Right cardiac atrium (tissue), 5 donors: ENCODE results near the gene AMN1. TPM values are rescaled to one million over a fixed set of nuclear protein-coding genes. Genes with fewer than 3 reads are reported as not detected.
A peak's percentile ranks its signal among the peaks of the same experiment; 100 is the strongest.
"Not testable (repeated sequence)": the region's sequence is repeated elsewhere in the genome, so short reads cannot be mapped to it uniquely, and the experiment has no call there.

ENCODE experiments used
- ATAC-seq, 2 donors: fragments of 200-7000 bp; cut with Tn5 transposase; one replicate each; pipeline versions ENCODE4 v1.8.0 to v1.9.1; 2020; ENCODE audit warnings: moderate library complexity in 2 of 2, mild to moderate bottlenecking in 1 of 2
- DNase-seq, 3 donors: peaks; one replicate each; pipeline ENCODE4 v3.0.0-alpha.2; 2020
- H3K27ac ChIP-seq: one replicate; pipeline ENCODE4 v1.5.1; 2013; ENCODE audit warnings: mild to moderate bottlenecking, low read length, control low read depth, moderate library complexity
- H3K27me3 ChIP-seq: one replicate; pipeline ENCODE4 v1.6.1; 2013; ENCODE audit not compliant: control insufficient read depth, insufficient read depth
- H3K4me1 ChIP-seq: one replicate; pipeline ENCODE4 v1.6.1; 2013; ENCODE audit warnings: low read length; ENCODE audit not compliant: control insufficient read depth, insufficient read depth
- H3K4me3 ChIP-seq: one replicate; pipeline ENCODE4 v1.5.1; 2013; ENCODE audit warnings: low read length, control low read depth
- H3K9me3 ChIP-seq: one replicate; pipeline ENCODE4 v1.6.1; 2013; ENCODE audit warnings: low read length; ENCODE audit not compliant: control insufficient read depth
- WGBS: extraction: QIAGEN DNeasy Blood & Tissue Kit; methylation state at CpG from one replicate; pipeline ENCODE4 v1.1.7; 2013; 5-methylcytosine and 5-hydroxymethylcytosine counted together
- intact Hi-C, 4 donors: fragments of 100-400 bp; cut with DNase I; formaldehyde crosslinking; loops; one replicate each; pipeline versions ENCODE4 v1.11.0 to v1.14.0; 2022 to 2023
- polyA plus RNA-seq: library from polyadenylated mRNA; stranded (reverse); fragments of 200-250 nt; gene quantifications from one replicate; pipeline ENCODE4 v1.2.3, GENCODE V29; 2013
- total RNA-seq, 4 donors: library from RNA; stranded (reverse); fragmentation: NEBNext Ultra II Directional; extraction: Animal tissue kit (Norgen Biotek cat#: 25700); gene quantifications; one replicate each; pipeline ENCODE4 v1.2.1, GENCODE V29; 2021
- donor health status: healthy with polysubstance abuse.
- donor health status: DM: no; HTN: yes; CAD: no.
- donor health status: DM: no; HTN: no; CAD: no.
- donor health status: DM: no; HTN: yes; CAD: no; lungs with severe emphysema.
- donor health status: DM: yes; HTN: yes; CAD: no.

AMN1 gene
- total and polyA plus RNA-seq, 5 donors: 9.6 to 13.9 (median 11.0) TPM

GRCh38 chr12:31752450-31752849, 23.6 kb upstream of the AMN1 start:
- intact Hi-C loops: no loop called here
- peak in 1 of 2 donors; percentile 11 for ATAC-seq
- no peaks in the 10 kb centered on the region for H3K9me3 ChIP-seq
- DNase-seq: no peak
- H3K27me3 ChIP-seq: no peaks in the 10 kb centered on the region
- 77% methylated on average over 4 of the region's 4 CpGs for WGBS
- peaks cover 3% of the 10 kb centered on the region for H3K4me1 ChIP-seq
- H3K27ac ChIP-seq: no peak overlapping the region
- no peak overlapping the region for H3K4me3 ChIP-seq

- Histone ChIP-seq H3K9me3 (no peaks in the 10 kb centered on the region), H3K27ac (no peak overlapping the region), H3K4me3 (no peak overlapping the region), H3K27me3 (no peaks in the 10 kb centered on the region), H3K4me1 (peaks cover 3% of the 10 kb centered on the region)
- WGBS: 29% methylated on average over 2 of the region's 2 CpGs
- intact Hi-C loops: no loop called here
- ATAC-seq (no peak), DNase-seq (no peak)
These were observed 22.3 kb upstream of the AMN1 start for GRCh38 chr12:31751085-31751484.

- ATAC-seq (no peak), DNase-seq (no peak)
- H3K4me1 ChIP-seq: peaks cover 3% of the 10 kb centered on the region
- no peaks in the 10 kb centered on the region for H3K9me3 ChIP-seq
- WGBS: 28% methylated on average over 2 of the region's 2 CpGs
- H3K4me3 ChIP-seq: no peak overlapping the region
- H3K27me3 ChIP-seq: no peaks in the 10 kb centered on the region
- intact Hi-C loops: no loop called here
- H3K27ac ChIP-seq: no peak overlapping the region
These were observed 21.9 kb upstream of the AMN1 start for GRCh38 chr12:31750747-31751039.

GRCh38 chr12:31749024-31749704, 20.3 kb upstream of the AMN1 start:
- intact Hi-C loops: no loop called here
- no peak overlapping the region for H3K27ac ChIP-seq
- WGBS: 49% methylated on average over 5 of the region's 5 CpGs
- DNase-seq (no peak), ATAC-seq (peak; percentile 81 to 91)
- H3K9me3 ChIP-seq: no peaks in the 10 kb centered on the region
- H3K4me3 ChIP-seq: no peak overlapping the region
- peaks cover 3% of the 10 kb centered on the region for H3K4me1 ChIP-seq
- no peaks in the 10 kb centered on the region for H3K27me3 ChIP-seq

- DNase-seq (no peak), ATAC-seq (no peak)
- Histone ChIP-seq H3K27ac (no peak overlapping the region), H3K4me3 (no peak overlapping the region), H3K4me1 (no peaks in the 10 kb centered on the region), H3K27me3 (no peaks in the 10 kb centered on the region), H3K9me3 (no peaks in the 10 kb centered on the region)
- intact Hi-C loops: no loop called here
- WGBS: 86% methylated on average over 2 of the region's 2 CpGs
These were observed 16.4 kb upstream of the AMN1 start for GRCh38 chr12:31745242-31745641.

- H3K4me3 ChIP-seq, H3K27ac ChIP-seq, H3K27me3 ChIP-seq, ATAC-seq, DNase-seq, intact Hi-C loops, H3K4me1 ChIP-seq, H3K9me3 ChIP-seq: not testable (repeated sequence)
- WGBS: 91% methylated on average over 4 of the region's 4 CpGs
These were observed 15.5 kb upstream of the AMN1 start for GRCh38 chr12:31744363-31744762.

GRCh38 chr12:31742891-31743290, 14.1 kb upstream of the AMN1 start:
- no peaks in the 10 kb centered on the region for H3K4me1 ChIP-seq

GRCh38 chr12:31740628-31741027, 11.8 kb upstream of the AMN1 start:
- Histone ChIP-seq H3K9me3 (no peaks in the 10 kb centered on the region), H3K4me3 (no peak overlapping the region), H3K27me3 (no peaks in the 10 kb centered on the region), H3K27ac (no peak overlapping the region), H3K4me1 (no peaks in the 10 kb centered on the region)
- ATAC-seq: no peak
- intact Hi-C loops: no loop called here
- no peak for DNase-seq
- WGBS: 57% methylated on average over 3 of the region's 3 CpGs

More at GRCh38 chr12:31742891-31743290, 14.1 kb upstream of the AMN1 start:
- no peaks in the 10 kb centered on the region for H3K9me3 ChIP-seq
- 20% methylated on average over 1 of the region's 1 CpG for WGBS
- no peak overlapping the region for H3K27ac ChIP-seq
- ATAC-seq: no peak
- H3K27me3 ChIP-seq: no peaks in the 10 kb centered on the region
- intact Hi-C loops: no loop called here
- no peak for DNase-seq
- no peak overlapping the region for H3K4me3 ChIP-seq

- Histone ChIP-seq H3K4me1 (peaks cover 4% of the 10 kb centered on the region), H3K9me3 (no peaks in the 10 kb centered on the region), H3K4me3 (no peak overlapping the region), H3K27me3 (no peaks in the 10 kb centered on the region), H3K27ac (no peak overlapping the region)
- WGBS: 59% methylated on average over 2 of the region's 2 CpGs
- no peak for ATAC-seq
- intact Hi-C loops: no loop called here
- no peak for DNase-seq
These were observed 8.9 kb upstream of the AMN1 start for GRCh38 chr12:31737763-31738162.

GRCh38 chr12:31737345-31737744, 8.5 kb upstream of the AMN1 start:
- WGBS: 73% methylated on average over 4 of the region's 4 CpGs
- no peak for DNase-seq
- no peak overlapping the region for H3K4me3 ChIP-seq
- no peaks in the 10 kb centered on the region for H3K9me3 ChIP-seq
- no peaks in the 10 kb centered on the region for H3K27me3 ChIP-seq
- no peak for ATAC-seq
- no peak overlapping the region for H3K27ac ChIP-seq
- intact Hi-C loops: no loop called here
- H3K4me1 ChIP-seq: peaks cover 4% of the 10 kb centered on the region

GRCh38 chr12:31736472-31736871, 7.7 kb upstream of the AMN1 start:
- DNase-seq: no peak
- H3K27ac ChIP-seq: no peak overlapping the region
- no peaks in the 10 kb centered on the region for H3K27me3 ChIP-seq
- peaks cover 4% of the 10 kb centered on the region for H3K4me1 ChIP-seq
- ATAC-seq: no peak
- no peaks in the 10 kb centered on the region for H3K9me3 ChIP-seq
- H3K4me3 ChIP-seq: no peak overlapping the region
- intact Hi-C loops: no loop called here
